ENCODE results near the gene ISLR.
A peak's percentile ranks its signal among the peaks of the same experiment; 100 is the strongest.

The ISLR gene

GRCh38 chr15:74173380-74174218, at the start of gene ISLR:
TSS of gene ISLR (plus strand) at chr15:74173710. CDS start at chr15:74174859, 1,149 bp downstream.
- no peak for DNase-seq

GRCh38 chr15:74124196-74124595, 49.3 kb upstream of the ISLR start:
- DNase-seq, result no peak

- no peak for DNase-seq
Observed at GRCh38 chr15:74124759-74125158, 48.8 kb upstream of the ISLR start.

GRCh38 chr15:74127255-74127953, 46.1 kb upstream of the ISLR start:
- peak; percentile 70 for DNase-seq

GRCh38 chr15:74127954-74128784, 45.3 kb upstream of the ISLR start:
- no peak for DNase-seq

- DNase-seq, result no peak
Observed at GRCh38 chr15:74128785-74129585, 44.5 kb upstream of the ISLR start.

- DNase-seq, result no peak
Observed at GRCh38 chr15:74129586-74130154, 43.8 kb upstream of the ISLR start.

GRCh38 chr15:74130155-74130848, 43.2 kb upstream of the ISLR start, which contains the start of gene ISLR2:
TSS of gene ISLR2 (plus strand) at chr15:74130586. CDS start at chr15:74132755, 2,169 bp downstream.
- no peak for DNase-seq

GRCh38 chr15:74130849-74131627, 42.5 kb upstream of the ISLR start:
- no peak for DNase-seq

- no peak for DNase-seq
Observed at GRCh38 chr15:74131628-74132413, 41.7 kb upstream of the ISLR start.

GRCh38 chr15:74132681-74133651, 40.5 kb upstream of the ISLR start:
- no peak for DNase-seq

- DNase-seq, result no peak
Observed at GRCh38 chr15:74133694-74134386, 39.7 kb upstream of the ISLR start.

- no peak for DNase-seq
Observed at GRCh38 chr15:74134387-74135027, 39.0 kb upstream of the ISLR start.

GRCh38 chr15:74135041-74135565, 38.4 kb upstream of the ISLR start:
- no peak for DNase-seq

- no peak for DNase-seq
Observed at GRCh38 chr15:74136540-74136813, 37.0 kb upstream of the ISLR start.

GRCh38 chr15:74136814-74137536, 36.5 kb upstream of the ISLR start:
- DNase-seq, result no peak

GRCh38 chr15:74137537-74137894, 36.0 kb upstream of the ISLR start:
- DNase-seq, result no peak

All from CD4-positive, alpha-beta T cell treated with Interleukin-15 for 1 hour (primary cell).